Naive thymus-derived CD4-positive, alpha-beta T cell (primary cell): ENCODE results near the gene C9orf72. TPM values are rescaled to one million over a fixed set of nuclear protein-coding genes. Genes with fewer than 3 reads are reported as not detected.

ENCODE experiments used
- ATAC-seq: fragments of 150-1000 bp; cut with Tn5 transposase; 2 replicates; pipeline ENCODE4 v1.10.0; 2021; ENCODE audit warnings: mild to moderate bottlenecking, moderate library complexity
- CTCF ChIA-PET: fragments of 350-600 bp; sonication (Branson Sonifier 250); formaldehyde crosslinking; loops from one replicate; lab custom pipeline; 2021; ENCODE audit warnings: antibody characterized with exemption; lab: Charles Lee
- POLR2A ChIA-PET: fragments of 350-600 bp; sonication (Branson Sonifier 250); formaldehyde crosslinking; loops from one replicate; lab custom pipeline; 2021; ENCODE audit warnings: antibody characterized with exemption, inconsistent platforms; lab: Charles Lee
- DNase-seq, 9 donors: peaks; one replicate each; pipeline versions ENCODE4 v3.0.0 to v3.0.0-alpha.2; 2020 to 2022; ENCODE audit warnings: mixed read lengths in 1 of 9
- H3K27ac ChIP-seq: one replicate; pipeline ENCODE4 v1.7.0; 2013; ENCODE audit warnings: mild to moderate bottlenecking, low read depth, low read length, moderate library complexity
- H3K27me3 ChIP-seq, 2 donors: one replicate each; pipeline ENCODE4 v1.7.0; 2013; ENCODE audit warnings: low read length in 2 of 2, mild to moderate bottlenecking in 2 of 2, moderate library complexity in 2 of 2; ENCODE audit not compliant: control insufficient read depth in 2 of 2, insufficient read depth in 2 of 2
- H3K36me3 ChIP-seq, 3 experiments: 1 replicate in 2 of 3; 2 replicates in 1 of 3; pipeline ENCODE4 v1.7.0; 2013; ENCODE audit warnings: low read length in 3 of 3, mild to moderate bottlenecking in 3 of 3, moderate library complexity in 1 of 3; ENCODE audit not compliant: insufficient read depth in 3 of 3, control insufficient read depth in 2 of 3
- H3K4me1 ChIP-seq, 2 donors: one replicate each; pipeline ENCODE4 v1.7.0; 2013; ENCODE audit warnings: low read length in 2 of 2, mild to moderate bottlenecking in 2 of 2, moderate library complexity in 1 of 2; ENCODE audit not compliant: control insufficient read depth in 2 of 2, insufficient read depth in 2 of 2
- H3K4me3 ChIP-seq: 2 replicates; pipeline ENCODE4 v1.7.0; 2013; ENCODE audit warnings: mild to moderate bottlenecking, low read length
- H3K9me3 ChIP-seq, 3 experiments: 1 replicate in 2 of 3; 2 replicates in 1 of 3; pipeline ENCODE4 v1.7.0; 2013; ENCODE audit warnings: low read length in 3 of 3; ENCODE audit not compliant: control insufficient read depth in 2 of 3
- H3K27ac Mint-ChIP-seq, 9 donors: one replicate each; pipeline ENCODE4 v1.8.0; 2020 to 2022; ENCODE audit warnings: mixed read lengths in 9 of 9, mild to moderate bottlenecking in 8 of 9, moderate library complexity in 5 of 9, inconsistent platforms in 2 of 9
- H3K27me3 Mint-ChIP-seq, 5 donors: one replicate each; pipeline ENCODE4 v1.8.0; 2021 to 2022; ENCODE audit warnings: mixed read lengths in 5 of 5, mild to moderate bottlenecking in 1 of 5
- H3K36me3 Mint-ChIP-seq, 5 donors: one replicate each; pipeline ENCODE4 v1.8.0; 2020 to 2022; ENCODE audit warnings: mixed read lengths in 5 of 5, mild to moderate bottlenecking in 3 of 5, inconsistent platforms in 1 of 5
- H3K4me1 Mint-ChIP-seq, 7 donors: one replicate each; pipeline ENCODE4 v1.8.0; 2020 to 2022; ENCODE audit warnings: mixed read lengths in 7 of 7, mild to moderate bottlenecking in 3 of 7, inconsistent platforms in 1 of 7
- H3K4me3 Mint-ChIP-seq, 10 donors: one replicate each; pipeline ENCODE4 v1.8.0; 2020 to 2022; ENCODE audit warnings: mild to moderate bottlenecking in 10 of 10, mixed read lengths in 10 of 10, moderate library complexity in 6 of 10, inconsistent platforms in 2 of 10
- H3K9me3 Mint-ChIP-seq, 11 donors: one replicate each; pipeline ENCODE4 v1.8.0; 2020 to 2022; ENCODE audit warnings: mixed read lengths in 11 of 11, mild to moderate bottlenecking in 4 of 11, inconsistent platforms in 1 of 11, moderate library complexity in 1 of 11
- intact Hi-C, 2 donors: fragments of 100-400 bp; cut with micrococcal nuclease; formaldehyde crosslinking; loops; one replicate each; pipeline ENCODE4 v1.15.1; 2023
- polyA plus RNA-seq, 2 donors: library from polyadenylated mRNA; unstranded; fragments of 300-500 nt; fragmentation: Illumina TruSeq; gene quantifications; one replicate each; pipeline ENCODE4 v1.2.3, GENCODE V29; 2021
- total RNA-seq, 6 experiments: library from RNA in 5 of 6; stranded (reverse) in 5 of 6; gene quantifications; 1 replicate in 5 of 6; 2 replicates in 1 of 6; pipeline ENCODE4 v1.2.3 and lab custom pipeline; 2021 to 2026

Gene C9orf72
- total and polyA plus RNA-seq, 7 experiments from 2014 or later = 9.2 to 65.8 (median 25.9) TPM

- Mint-ChIP-seq H3K4me3 (no peak overlapping the region), H3K27ac (no peak overlapping the region), H3K36me3 (peaks cover 0 to 34% (median 18%) of the 10 kb centered on the region in 5 donors), H3K4me1 (peaks cover 0 to 2% (median 0%) of the 10 kb centered on the region in 7 donors), H3K27me3 (no peaks in the 10 kb centered on the region), H3K9me3 (no peaks in the 10 kb centered on the region)
- DNase-seq = no peak
- no peaks in the 10 kb centered on the region for H3K9me3 ChIP-seq
- H3K4me3 ChIP-seq = no peak overlapping the region
- no peak overlapping the region for H3K27ac ChIP-seq
- intact Hi-C loops = no loop called here
- CTCF ChIA-PET = no interaction called here
- H3K27me3 ChIP-seq = no peaks in the 10 kb centered on the region
- ATAC-seq = no peak
- no peaks in the 10 kb centered on the region for H3K4me1 ChIP-seq
- POLR2A ChIA-PET = interaction anchor here (0.8 kb wide), 1 partner anchor 27 kb away, joined by 7 read pairs; no protein-coding TSS in a partner anchor
- H3K36me3 ChIP-seq = peaks cover 0 to 20% (median 0%) of the 10 kb centered on the region in 3 experiments
Measured at GRCh38 chr9:27539479-27540441, 33.5 kb downstream of the C9orf72 start.

- Histone ChIP-seq H3K4me1 (no peaks in the 10 kb centered on the region), H3K27ac (no peak overlapping the region), H3K9me3 (no peaks in the 10 kb centered on the region), H3K4me3 (no peak overlapping the region), H3K27me3 (no peaks in the 10 kb centered on the region), H3K36me3 (peaks cover 0 to 20% (median 0%) of the 10 kb centered on the region in 3 experiments)
- DNase-seq (no peak), ATAC-seq (no peak)
- Mint-ChIP-seq H3K9me3 (no peaks in the 10 kb centered on the region), H3K27ac (no peak overlapping the region), H3K36me3 (peaks cover 0 to 31% (median 15%) of the 10 kb centered on the region in 5 donors), H3K4me3 (no peak overlapping the region), H3K4me1 (peaks cover 0 to 3% (median 0%) of the 10 kb centered on the region in 7 donors), H3K27me3 (no peaks in the 10 kb centered on the region)
- intact Hi-C loops = no loop called here
- CTCF ChIA-PET = no interaction called here
- POLR2A ChIA-PET = no interaction called here
Measured at GRCh38 chr9:27538647-27539046, 34.6 kb downstream of the C9orf72 start.

DNA sequence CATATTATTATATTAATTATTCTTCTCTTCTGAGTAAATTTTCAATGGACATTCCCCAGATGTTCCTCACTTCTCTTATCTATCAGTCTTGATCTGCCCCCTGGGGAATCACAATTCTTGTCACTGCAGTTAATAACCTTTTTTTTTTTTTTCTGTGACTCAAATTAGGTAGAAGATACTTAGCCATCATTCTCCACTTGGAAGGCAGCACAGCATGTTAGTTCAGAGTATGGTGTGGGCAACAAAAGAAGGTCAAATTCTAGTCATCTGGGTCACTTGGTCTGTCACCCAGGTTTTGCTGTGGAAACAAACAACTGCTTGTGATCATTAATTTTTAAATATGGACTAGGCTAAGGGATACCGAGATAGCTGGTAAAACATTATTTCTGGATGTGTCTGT is 35.5 kb downstream of the C9orf72 start:
- Mint-ChIP-seq H3K36me3 (peaks cover 0 to 24% (median 11%) of the 10 kb centered on the region in 5 donors), H3K9me3 (no peaks in the 10 kb centered on the region), H3K27ac (no peak overlapping the region), H3K4me3 (no peak overlapping the region), H3K27me3 (no peaks in the 10 kb centered on the region), H3K4me1 (peaks cover 0 to 3% (median 0%) of the 10 kb centered on the region in 7 donors)
- ChIA-PET POLR2A (no interaction called here), CTCF (no interaction called here)
- H3K4me3 ChIP-seq = no peak overlapping the region
- no peaks in the 10 kb centered on the region for H3K4me1 ChIP-seq
- H3K9me3 ChIP-seq = no peaks in the 10 kb centered on the region
- H3K27me3 ChIP-seq = no peaks in the 10 kb centered on the region
- H3K36me3 ChIP-seq = peaks cover 0 to 17% (median 0%) of the 10 kb centered on the region in 3 experiments
- intact Hi-C loops = no loop called here
- ATAC-seq (no peak), DNase-seq (no peak)
- H3K27ac ChIP-seq = no peak overlapping the region

DNA sequence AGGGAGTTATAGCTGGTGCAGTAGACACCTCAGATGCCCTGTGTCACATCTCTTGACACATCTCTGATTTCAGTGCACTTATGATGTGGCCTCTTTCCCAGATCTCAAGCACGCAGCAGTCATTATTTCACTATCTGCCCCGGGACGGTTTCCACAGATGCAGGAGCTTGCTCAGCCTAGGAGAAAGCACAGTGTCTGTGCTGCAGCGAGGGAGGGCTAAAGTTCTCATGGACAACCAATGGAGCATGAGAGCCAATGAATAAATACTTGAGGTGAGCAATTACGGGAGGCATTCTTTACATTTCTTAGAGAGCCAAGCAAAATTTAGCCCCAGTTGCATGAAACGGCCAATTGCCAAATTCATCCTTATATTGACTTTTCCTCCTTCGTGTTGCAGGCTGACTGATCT is 36.2 kb downstream of the C9orf72 start:
- Histone ChIP-seq H3K36me3 (peaks cover 0 to 11% (median 0%) of the 10 kb centered on the region in 3 experiments), H3K4me3 (no peak overlapping the region), H3K4me1 (no peaks in the 10 kb centered on the region), H3K27ac (no peak overlapping the region), H3K27me3 (no peaks in the 10 kb centered on the region), H3K9me3 (no peaks in the 10 kb centered on the region)
- POLR2A ChIA-PET = no interaction called here
- Mint-ChIP-seq H3K27me3 (no peaks in the 10 kb centered on the region), H3K4me1 (peaks cover 0 to 3% (median 0%) of the 10 kb centered on the region in 7 donors), H3K9me3 (no peaks in the 10 kb centered on the region), H3K36me3 (peaks cover 0 to 18% (median 11%) of the 10 kb centered on the region in 5 donors), H3K27ac (no peak overlapping the region), H3K4me3 (no peak overlapping the region)
- CTCF ChIA-PET = no interaction called here
- DNase-seq (no peak), ATAC-seq (no peak)
- intact Hi-C loops = no loop called here

DNA sequence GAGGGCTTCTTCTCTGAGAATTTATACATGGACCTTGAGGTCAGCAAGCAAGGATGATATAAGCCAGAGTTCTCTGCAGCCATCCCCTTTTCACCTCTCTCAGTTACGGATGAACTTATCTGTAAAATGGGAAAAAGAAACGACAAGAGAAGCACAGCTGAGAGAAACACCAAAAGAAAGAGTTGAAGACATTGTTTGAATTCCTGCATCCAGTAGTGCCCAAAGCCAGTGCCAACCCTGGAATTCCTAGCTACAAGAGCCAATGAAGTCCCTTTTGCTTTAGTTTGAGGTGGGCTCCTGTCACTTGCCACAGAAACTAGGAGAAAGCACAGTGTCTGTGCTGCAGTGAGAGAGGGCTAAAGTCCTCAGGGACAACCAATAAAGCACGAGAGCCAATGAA is 37.1 kb downstream of the C9orf72 start:
- H3K4me1 Mint-ChIP-seq = peaks cover 0 to 3% (median 0%) of the 10 kb centered on the region in 7 donors
- no peaks in the 10 kb centered on the region for H3K27me3 ChIP-seq
- no peak overlapping the region for H3K4me3 ChIP-seq
- no peak overlapping the region for H3K27ac ChIP-seq
- ChIA-PET POLR2A (no interaction called here), CTCF (no interaction called here)
- no peaks in the 10 kb centered on the region for H3K9me3 Mint-ChIP-seq
- ATAC-seq (no peak), DNase-seq (no peak)
- no peak overlapping the region for H3K27ac Mint-ChIP-seq
- H3K4me3 Mint-ChIP-seq = no peak overlapping the region
- no peaks in the 10 kb centered on the region for H3K9me3 ChIP-seq
- no peaks in the 10 kb centered on the region for H3K4me1 ChIP-seq
- H3K36me3 Mint-ChIP-seq = peaks cover 0 to 18% (median 11%) of the 10 kb centered on the region in 5 donors
- peaks cover 0 to 4% (median 0%) of the 10 kb centered on the region in 5 donors for H3K27me3 Mint-ChIP-seq
- H3K36me3 ChIP-seq = peaks cover 0 to 11% (median 0%) of the 10 kb centered on the region in 3 experiments
- intact Hi-C loops = no loop called here

- H3K36me3 Mint-ChIP-seq = peaks cover 0 to 18% (median 11%) of the 10 kb centered on the region in 5 donors
- no peak overlapping the region for H3K4me3 Mint-ChIP-seq
Measured at GRCh38 chr9:27535701-27536118, 37.6 kb downstream of the C9orf72 start.

More at GRCh38 chr9:27535701-27536118, 37.6 kb downstream of the C9orf72 start:
- peaks cover 0 to 11% (median 0%) of the 10 kb centered on the region in 3 experiments for H3K36me3 ChIP-seq
- Mint-ChIP-seq H3K27ac (no peak overlapping the region), H3K4me1 (peaks cover 0 to 3% (median 0%) of the 10 kb centered on the region in 7 donors), H3K27me3 (peaks cover 0 to 8% (median 0%) of the 10 kb centered on the region in 5 donors), H3K9me3 (no peaks in the 10 kb centered on the region)
- ChIA-PET CTCF (interaction anchor here (0.6 kb wide), 1 partner anchor 10 kb away, joined by 3 read pairs; no protein-coding TSS in a partner anchor), POLR2A (no interaction called here)
- intact Hi-C loops = no loop called here
- no peaks in the 10 kb centered on the region for H3K9me3 ChIP-seq
- no peak for ATAC-seq
- no peak for DNase-seq
- no peak overlapping the region for H3K27ac ChIP-seq
- H3K27me3 ChIP-seq = no peaks in the 10 kb centered on the region
- no peaks in the 10 kb centered on the region for H3K4me1 ChIP-seq
- no peak overlapping the region for H3K4me3 ChIP-seq
